Adipose tissue (tissue), 3 donors: ENCODE measurements around the gene RSPH9. TPM values are rescaled to one million over a fixed set of nuclear protein-coding genes. Genes with fewer than 3 reads are reported as not detected.
A peak's percentile ranks its signal among the peaks of the same experiment; 100 is the strongest.
"Not testable (repeated sequence)": the region's sequence is repeated elsewhere in the genome, so short reads cannot be mapped to it uniquely, and the experiment has no call there.

Experiments
- H3K27ac ChIP-seq: one replicate; pipeline ENCODE4 v1.5.1; 2013; ENCODE audit warnings: low read depth, low read length
- WGBS, 3 donors: extraction: QIAGEN DNeasy Blood & Tissue Kit; methylation state at CpG; one replicate each; pipeline ENCODE4 v1.1.7; 2013; 5-methylcytosine and 5-hydroxymethylcytosine counted together
- polyA plus RNA-seq, 3 donors: library from polyadenylated mRNA; stranded (reverse); fragments of 200-250 nt; gene quantifications; one replicate each; pipeline ENCODE4 v1.2.3, GENCODE V29; 2013
- donor health status: healthy with polysubstance abuse.
- donor health status: Bipolar disorder and iron deficiency.
- donor health status: healthy.

RSPH9 gene
- polyA plus RNA-seq, 3 donors, result 0.21 to 0.52 (median 0.22) TPM

DNA sequence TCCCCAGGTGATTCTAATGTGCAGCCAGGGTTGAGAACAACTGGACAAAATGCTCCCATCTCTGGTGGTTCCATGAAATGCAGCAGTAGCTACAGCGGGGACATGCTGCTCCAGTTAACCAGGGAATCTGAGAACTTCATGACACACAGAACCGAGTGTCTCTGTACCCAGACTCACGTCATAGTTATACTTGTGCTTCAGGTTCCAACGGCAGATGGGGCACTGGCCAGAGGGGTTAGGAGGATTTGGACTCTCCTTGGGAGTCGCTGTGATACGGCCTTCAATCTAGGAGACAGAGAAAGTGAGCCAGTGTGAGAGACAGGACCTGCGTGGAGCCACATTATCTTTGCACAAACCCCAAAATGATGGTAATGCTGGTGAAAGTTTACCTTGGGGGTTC lies 33.5 kb downstream of the RSPH9 start:
- H3K27ac ChIP-seq, result no peak overlapping the region
- WGBS, 3 donors, result 89 to 96% (median 94%) methylated on average over 7 of the region's 7 CpGs

DNA sequence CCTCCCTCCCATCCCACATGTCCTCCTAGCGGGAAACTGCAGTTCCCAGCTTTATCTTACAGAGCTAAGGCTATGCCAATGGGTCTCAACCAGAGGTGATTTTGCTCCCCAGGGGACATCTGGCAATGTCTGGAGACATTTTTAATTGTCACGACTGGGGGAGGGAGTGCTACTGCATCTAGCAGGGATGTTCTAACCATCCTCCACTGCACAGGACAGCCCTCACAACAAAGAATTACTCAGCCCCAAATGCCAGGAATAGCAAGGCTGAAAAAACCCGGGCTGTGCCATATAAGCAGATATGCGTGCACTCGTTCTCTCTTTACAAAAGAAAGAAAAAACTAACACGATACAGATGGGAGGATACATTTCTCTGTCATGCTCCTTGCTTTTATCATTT lies 34.2 kb downstream of the RSPH9 start:
- WGBS, 3 donors, result 92 to 95% (median 92%) methylated on average over 6 of the region's 6 CpGs
- no peak overlapping the region for H3K27ac ChIP-seq

DNA sequence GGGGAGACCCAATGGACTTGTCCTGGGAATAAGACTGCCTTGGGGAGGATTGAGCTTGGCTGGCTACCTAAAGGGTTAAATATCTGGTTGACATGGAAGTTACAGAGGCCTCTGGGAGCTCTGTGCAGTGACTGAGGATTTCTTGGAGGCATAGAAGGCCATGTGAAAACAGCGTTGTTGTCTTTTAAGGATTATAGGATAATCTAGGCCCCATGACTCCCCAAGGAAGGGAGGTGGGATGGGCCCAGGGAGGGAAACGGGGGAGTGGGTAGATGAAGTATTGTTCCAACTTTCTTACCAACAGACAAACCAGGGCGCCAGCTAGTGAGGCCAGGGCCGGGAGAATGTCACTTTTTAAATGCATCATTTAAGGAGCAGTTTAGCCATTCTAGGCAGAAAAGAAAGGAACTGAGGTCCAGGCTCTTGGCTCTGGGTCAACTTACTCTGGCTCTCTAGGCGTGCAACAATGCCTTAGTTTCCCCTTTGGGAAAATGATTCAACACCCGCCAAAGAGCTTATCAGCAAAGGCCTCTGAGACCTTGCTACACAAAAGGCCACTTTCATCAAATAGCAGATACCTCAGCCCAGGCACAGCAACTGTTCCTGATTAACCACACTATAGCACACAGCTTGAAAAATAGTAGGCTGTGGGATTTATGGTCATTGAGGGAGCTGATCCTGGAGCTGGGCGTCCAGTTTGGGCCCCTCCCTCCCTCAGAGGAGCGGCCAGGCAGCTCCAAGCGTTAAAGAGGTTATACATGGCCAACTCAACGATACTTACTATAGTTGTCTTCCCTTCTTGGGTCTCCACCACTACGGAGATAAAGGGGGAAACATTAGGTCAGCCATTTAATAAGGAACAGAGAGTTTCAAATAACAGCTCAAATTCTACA lies 35.7 kb downstream of the RSPH9 start:
- H3K27ac ChIP-seq, result no peak overlapping the region
- WGBS, 3 donors, result 63 to 77% (median 75%) methylated on average over 11 of the region's 11 CpGs

DNA sequence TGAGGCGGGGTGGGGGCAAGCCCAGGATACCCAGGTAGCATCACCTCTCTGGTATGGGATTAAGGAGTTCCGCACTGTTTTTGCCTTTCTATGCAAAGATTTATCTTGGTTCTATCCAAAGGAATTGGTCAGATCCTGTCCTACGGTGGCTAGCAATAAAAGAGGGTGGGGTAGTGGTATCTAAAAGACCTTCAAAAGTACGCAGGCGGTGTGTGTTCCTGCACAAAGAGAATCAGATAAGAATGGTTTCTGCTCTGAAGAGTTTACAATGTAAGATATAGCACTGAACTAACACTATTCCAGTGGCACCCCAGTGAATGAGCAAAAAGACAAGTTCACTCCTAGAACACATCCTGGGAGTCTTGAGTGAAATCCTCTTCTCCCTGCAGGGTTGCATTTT lies 36.5 kb downstream of the RSPH9 start:
- 78 to 88% (median 80%) methylated on average over 5 of the region's 5 CpGs for WGBS, 3 donors
- no peak overlapping the region for H3K27ac ChIP-seq

DNA sequence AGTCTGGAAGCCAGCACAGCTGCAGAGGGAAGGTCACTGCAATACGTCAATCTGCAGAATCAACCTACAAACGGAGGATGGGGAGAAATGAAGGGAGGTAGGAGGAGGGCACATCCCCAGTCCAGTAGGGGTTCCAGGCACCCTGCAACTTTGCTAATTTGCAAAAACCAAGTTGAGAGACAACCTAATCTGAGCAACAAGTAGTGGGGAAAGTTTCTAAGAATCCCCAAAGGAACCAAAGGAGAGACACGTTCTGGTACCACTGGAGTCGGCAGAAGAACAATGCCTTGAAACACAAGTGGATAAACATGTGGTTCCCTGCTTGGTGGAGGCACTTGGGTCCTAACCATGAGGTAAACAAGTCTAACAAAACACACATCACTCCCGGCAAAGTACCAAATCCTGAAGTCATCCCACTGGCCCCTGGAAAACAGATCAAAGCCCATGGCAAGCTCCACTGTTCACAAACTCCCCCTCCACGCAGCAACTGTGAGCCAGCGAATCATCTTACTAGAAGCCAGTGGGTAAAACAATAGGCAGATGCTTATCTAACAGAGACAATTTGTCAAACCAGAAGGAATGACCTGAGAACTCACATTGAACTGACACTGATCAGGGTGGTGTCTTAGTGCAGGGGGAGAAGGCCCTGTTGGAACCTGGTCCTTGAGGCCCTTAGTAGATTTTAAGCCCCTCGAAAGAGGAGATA lies 38.0 kb downstream of the RSPH9 start:
- 57 to 72% (median 62%) methylated on average over 8 of the region's 8 CpGs for WGBS, 3 donors
- H3K27ac ChIP-seq, result no peak overlapping the region

DNA sequence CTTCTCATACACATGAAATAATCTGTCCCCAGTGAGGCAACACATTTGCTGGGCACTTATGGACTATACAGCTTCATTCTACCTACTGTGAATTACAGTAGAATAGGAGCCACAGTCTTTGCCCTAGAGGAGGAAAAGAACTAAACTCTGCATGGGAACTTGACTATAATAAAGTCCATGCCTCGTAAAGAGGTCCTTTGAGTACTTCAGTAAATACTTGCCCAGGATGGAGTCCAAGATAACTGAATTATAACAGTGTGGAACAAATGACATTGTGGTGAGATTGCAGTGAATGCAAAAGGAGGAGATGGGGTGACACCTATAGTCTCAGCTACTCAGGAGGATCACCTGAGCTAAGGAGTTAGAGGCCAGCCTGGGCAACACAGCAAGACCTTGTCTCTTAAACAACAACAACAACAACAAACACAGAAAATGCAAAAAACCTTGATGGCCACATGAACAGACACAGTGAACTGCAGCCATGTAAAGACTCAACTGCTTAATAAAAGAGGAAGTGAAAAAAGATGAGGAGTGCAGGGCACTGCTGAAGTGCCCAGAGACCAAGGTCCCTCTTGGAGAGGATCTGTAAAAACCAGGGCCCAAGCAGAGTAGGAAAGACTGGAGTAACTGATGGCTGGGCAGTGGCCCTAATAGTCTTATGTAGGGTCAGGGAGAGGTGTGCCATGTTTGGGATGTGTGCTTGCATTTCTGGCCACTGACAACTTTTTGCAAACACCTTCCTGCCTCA lies 39.0 kb downstream of the RSPH9 start:
- H3K27ac ChIP-seq, result no peak overlapping the region
- 59 to 91% (median 74%) methylated on average over 1 of the region's 1 CpG for WGBS, 3 donors

DNA sequence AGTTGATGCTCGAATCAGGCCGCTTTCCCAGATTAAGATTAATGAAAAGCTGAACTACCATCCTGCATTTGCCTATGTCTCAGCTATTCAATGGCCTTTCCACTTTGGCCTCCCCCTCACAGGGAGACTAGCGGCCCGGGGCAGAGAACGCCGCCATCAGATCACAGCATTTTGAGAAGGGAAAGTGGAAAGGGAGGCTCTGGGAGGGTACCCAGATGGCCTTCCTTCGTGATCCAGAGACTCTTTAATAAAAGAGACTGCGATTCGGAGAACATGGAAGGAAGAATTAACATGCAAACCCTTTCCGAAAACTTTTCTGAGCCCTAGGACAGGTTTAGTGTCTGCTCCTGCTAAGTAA lies 42.2 kb downstream of the RSPH9 start:
- WGBS, 3 donors, result 6 to 9% (median 7%) methylated on average over 10 of the region's 10 CpGs

DNA sequence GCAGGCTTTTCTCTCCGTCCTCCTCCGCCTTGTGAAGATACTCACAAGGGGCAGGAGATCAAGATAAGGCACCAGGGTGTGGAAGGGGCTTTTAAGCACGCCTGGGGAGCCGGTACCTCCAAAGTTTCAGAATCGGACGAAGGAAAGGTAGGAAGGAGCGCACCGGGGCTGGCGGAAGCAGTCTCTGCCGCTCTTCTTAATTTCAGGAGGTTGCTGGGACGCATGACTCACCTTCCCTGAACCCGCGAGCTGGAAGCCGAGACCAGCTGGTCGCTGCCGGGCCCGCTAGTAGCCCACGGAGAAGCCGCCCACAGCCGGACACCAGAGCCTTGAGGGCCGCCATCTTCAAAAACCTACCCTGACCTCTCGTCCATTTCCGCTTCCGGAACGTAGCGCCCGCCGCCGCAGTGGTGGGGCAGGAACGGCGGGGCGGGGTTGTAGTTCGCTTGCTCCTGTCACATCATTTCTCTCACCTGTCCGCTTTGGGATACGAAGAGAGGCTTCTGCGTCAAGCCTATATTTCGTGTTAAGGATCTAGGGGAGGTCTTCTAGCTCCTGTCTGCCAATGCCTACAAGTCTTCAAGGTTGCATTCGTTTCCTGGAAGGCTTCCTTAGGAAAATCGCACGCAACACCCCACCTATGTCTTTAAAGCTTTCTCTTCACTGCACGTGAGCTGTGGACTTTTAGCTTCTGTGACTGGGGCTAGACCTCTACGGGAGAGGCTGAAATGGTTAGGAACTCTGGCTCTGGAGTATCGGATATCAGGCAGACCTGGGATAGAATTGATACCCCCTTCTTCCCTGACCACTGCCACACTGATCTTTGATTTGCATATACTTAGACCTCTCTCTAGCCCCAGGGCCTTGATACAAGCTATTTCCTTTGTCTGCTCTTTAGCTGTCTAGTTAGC lies 42.9 kb downstream of the RSPH9 start, which contains the start of gene MRPS18A:
TSS of gene MRPS18A (minus strand) at position 355 of the 911 bp plus-strand sequence. CDS start at position 343, 12 bp downstream.
- WGBS, 3 donors, result 4 to 9% (median 7%) methylated on average over 43 of the region's 43 CpGs

More for the DNA sequence above, 42.2 kb downstream of the RSPH9 start:
- peak overlapping the region; percentile 32 for H3K27ac ChIP-seq

DNA sequence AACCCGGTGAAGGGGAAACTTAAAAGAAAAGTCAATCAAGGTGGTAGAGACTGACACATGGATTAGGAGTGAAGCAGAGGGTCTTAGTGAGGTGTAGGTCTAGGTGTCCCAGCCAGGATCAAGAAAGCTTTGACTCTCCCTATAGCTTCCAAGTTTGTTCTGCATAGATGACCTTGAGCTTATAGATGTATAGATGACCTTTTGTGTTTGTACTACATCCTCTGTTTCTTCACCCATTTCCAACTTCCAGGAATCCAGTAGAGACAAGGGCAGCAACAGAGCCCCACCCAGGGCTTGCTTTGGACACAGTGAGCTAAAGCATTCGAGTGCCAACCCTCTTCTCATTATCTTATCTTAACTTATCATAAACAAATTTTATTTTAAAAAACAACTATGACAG lies 44.6 kb downstream of the RSPH9 start:
- H3K27ac ChIP-seq, result no peak overlapping the region
- WGBS, 3 donors, result 51 to 84% (median 80%) methylated on average over 2 of the region's 2 CpGs

More for the DNA sequence above, 42.9 kb downstream of the RSPH9 start, which contains the start of gene MRPS18A:
- peak within 1 kb of the TSS; percentile 32 for H3K27ac ChIP-seq

DNA sequence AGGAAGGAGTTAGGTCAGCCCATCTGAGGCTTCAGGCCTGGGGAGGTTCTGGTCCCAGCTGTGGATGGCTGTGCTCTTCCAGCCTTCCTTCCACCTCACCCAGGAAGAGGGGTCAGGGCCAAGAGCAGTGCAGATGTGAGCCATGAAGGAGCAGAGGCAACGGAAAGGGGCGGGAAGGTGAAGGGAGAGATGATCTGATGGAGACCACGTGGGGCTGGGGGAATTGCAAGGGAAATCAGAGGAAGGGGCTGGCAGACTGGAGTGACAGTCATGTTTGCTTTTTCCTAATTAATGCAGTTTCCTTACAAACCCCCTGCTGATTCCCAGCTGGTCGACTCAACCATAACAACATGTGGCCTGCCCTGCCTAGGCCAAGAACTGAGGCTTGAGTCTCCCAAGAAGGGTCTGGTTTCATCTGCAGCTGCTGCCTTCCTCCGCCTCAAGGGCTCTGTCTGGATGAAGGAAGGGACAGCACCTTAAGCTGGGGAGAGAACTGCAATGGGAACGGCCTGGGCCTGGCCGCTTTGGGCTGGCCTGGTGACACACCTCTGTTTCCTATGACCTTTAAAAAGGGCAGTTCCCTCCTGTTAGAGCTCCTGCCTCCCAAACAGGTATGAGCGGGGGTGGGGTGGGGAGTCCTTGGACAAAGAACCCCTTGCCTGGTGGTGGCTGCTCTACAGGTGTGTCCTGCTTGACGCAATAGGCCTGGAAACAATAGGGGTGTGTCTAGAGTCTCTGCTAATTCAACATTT lies 50.6 kb downstream of the RSPH9 start:
- WGBS, 3 donors, result 71 to 80% (median 80%) methylated on average over 9 of the region's 9 CpGs

DNA sequence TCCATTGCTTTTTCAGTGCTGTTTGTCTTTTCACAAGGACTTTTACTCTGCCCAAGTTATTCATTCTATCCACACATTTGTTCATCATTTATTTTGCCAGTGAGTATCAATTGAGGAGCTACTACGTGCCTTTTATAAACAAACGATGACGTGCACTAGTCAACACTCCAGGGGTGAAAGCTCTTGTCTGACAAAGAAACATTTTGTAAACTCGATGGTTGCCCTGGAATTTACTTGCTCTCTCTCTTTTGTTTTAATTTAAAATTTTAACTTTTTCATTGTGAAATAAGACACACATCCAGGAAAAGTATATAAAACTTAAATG lies 51.1 kb downstream of the RSPH9 start:
- no peak overlapping the region for H3K27ac ChIP-seq
- 67 to 88% (median 77%) methylated on average over 4 of the region's 4 CpGs for WGBS, 3 donors

More for the DNA sequence above, 50.6 kb downstream of the RSPH9 start:
- no peak overlapping the region for H3K27ac ChIP-seq

DNA sequence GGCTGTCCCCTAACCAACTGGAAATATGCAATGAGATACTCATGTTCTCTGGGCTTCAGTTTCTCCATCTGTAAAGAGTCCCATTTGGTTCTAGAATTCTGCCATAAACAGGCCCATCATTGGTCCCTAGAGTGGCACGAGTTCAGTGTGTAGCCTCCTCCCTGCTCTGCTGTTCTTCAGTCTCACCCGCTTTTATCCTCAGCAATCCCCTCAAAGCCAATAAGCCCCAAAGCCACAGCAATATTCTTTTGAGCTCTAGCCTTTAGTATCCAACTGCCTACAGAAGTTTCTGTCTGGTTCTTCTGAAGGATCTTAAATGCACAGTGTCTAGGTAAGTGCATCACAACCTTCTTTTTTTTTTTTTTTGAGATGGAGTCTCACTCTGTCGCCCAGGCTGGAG lies 52.6 kb downstream of the RSPH9 start:
- 94 to 97% (median 97%) methylated on average over 3 of the region's 3 CpGs for WGBS, 3 donors
- no peak overlapping the region for H3K27ac ChIP-seq

DNA sequence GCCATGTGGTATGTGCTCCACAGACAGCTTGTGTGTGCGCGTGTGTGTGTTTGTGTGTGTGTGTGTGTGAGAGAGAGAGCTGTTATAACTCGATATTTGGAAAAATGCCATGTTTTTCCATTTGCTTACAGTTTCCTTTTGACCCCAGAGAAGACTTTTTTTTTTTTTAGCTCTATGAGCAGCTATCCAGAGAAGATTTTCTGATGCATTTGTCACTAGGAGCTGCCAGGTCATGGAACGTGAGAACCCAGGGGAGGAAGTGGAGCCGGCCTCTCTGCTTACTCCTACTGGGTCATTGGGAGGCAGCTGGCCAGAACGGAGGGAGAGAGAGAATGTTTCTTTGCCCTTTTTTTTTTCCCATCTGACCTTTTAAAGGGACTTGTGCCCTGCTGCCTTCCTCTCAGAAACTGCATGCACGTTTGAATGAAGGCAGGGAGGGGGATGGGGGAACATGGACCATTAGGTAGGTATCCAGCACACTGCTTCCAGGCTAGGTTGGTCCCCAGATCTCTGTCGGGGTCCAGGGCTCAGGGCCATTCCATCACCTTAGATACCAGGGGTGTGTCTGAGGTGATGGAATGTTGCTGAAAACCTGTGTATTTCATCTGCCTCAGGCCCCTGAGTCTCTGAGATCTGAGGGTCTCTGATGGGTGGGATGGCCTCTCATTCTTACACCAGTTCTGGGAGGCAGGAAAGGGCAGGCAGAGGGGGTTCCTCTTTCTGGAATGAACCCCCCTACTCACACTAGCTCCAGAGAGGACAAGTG lies 53.9 kb downstream of the RSPH9 start:
- no peak overlapping the region for H3K27ac ChIP-seq

DNA sequence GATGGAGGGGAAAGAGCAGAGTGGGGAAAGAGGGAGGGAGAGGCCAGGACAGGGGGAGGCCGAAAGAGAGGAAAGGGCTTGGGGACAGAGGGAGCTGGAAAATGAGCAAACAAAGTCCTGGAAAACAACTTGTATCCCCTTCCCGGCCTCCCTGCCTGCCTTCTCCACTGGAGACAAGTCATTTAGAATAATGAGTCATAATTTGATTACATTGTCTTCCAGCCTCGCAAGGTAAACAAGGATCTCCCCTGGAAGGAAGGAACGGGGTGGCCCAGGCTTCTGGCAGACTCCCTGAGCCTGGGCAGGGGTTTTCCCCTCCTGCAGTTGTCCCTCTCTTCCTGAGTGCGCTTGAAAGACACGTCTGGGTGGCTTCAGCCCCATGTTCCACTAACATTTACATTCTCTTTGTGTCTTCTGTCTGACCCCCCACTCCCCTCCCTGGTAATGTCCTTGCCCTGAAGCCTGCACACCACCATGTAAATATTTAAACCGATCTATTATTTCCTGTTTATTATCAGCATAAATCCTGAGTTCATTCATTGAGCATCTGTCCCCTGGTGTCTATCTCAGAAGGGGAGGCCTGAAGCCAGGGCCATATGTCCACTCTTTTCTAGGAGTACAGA lies 54.8 kb downstream of the RSPH9 start:
- H3K27ac ChIP-seq, result no peak overlapping the region
- WGBS, 3 donors, result 41 to 65% (median 57%) methylated on average over 7 of the region's 7 CpGs

More for the DNA sequence above, 53.9 kb downstream of the RSPH9 start:
- 17 to 40% (median 34%) methylated on average over 8 of the region's 8 CpGs for WGBS, 3 donors

DNA sequence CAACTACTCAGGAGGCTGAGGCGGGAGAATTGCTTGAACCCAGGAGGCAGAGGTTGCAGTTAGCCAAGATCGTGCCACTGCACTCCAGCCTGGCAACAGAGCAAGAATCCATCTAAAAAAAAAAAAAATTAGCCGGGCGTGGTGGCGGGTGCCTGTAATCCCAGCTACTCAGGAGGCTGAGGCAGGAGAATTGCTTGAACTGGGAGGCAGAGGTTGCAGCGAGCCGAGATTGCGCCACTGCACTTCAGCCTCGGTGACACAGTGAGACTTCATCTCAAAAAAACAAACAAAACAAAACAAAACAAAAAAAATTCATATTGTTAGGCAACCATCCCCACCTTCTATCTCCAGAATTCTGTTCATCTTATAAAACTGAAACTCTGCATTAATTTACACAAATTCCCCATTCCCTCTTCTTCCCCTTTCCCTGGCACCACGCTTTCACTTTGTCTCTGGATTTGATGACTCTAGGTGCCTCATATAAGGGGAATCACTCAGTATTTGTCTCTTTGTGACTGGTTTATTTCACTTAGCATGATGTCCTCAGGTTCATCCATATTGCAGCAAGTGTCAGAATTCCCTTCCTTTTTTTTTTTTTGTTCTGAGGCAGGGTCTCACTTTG lies 56.2 kb downstream of the RSPH9 start:
- WGBS, 3 donors, result 78 to 94% (median 84%) methylated on average over 10 of the region's 10 CpGs
- H3K27ac ChIP-seq, result not testable (repeated sequence)

DNA sequence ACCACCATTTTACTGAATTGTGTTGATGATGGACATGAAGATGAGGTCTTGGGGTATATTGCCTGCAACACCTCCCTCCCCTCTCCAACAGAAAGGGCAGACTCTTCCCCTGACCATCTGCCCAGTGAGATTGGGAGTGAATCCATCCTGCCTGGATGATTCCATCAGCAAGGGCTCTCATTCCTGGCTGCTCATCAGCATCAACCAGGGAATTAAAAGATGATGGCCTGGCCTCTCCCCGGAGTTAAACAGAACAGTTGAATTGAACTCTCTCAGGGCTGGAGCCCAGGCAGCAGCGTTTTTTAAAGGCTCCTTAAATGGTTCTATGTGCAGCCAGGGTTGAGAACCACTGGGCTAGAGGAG lies 57.3 kb downstream of the RSPH9 start:
- 19 to 39% (median 27%) methylated on average over 2 of the region's 2 CpGs for WGBS, 3 donors
- H3K27ac ChIP-seq, result no peak overlapping the region
